HEK293 (cell line): Measurements from ENCODE around the gene DNAJB14.

ENCODE experiments used
- CTCF ChIA-PET: fragments of 350-600 bp; formaldehyde crosslinking; extraction: SDS; loops from one replicate; lab custom pipeline; 2021; ENCODE audit warnings: antibody characterized with exemption; lab: Yijun Ruan, JAX
- POLR2A ChIA-PET: fragments of 300-600 bp; formaldehyde crosslinking; extraction: SDS; loops from one replicate; lab custom pipeline; 2020; ENCODE audit warnings: antibody characterized with exemption, inconsistent platforms; lab: Yijun Ruan, JAX
- H3K27ac ChIP-seq: fragments of 200-500 bp; sonication (Bioruptor generic); 2 replicates; pipeline ENCODE4 v1.5.1; 2014; ENCODE audit warnings: low read depth, low read length, control low read depth, inconsistent platforms; ENCODE audit errors: extremely low read depth
- H3K36me3 ChIP-seq, 2 experiments: fragments of 200-500 bp in 1 of 2; sonication (Bioruptor generic) in 1 of 2; 1 replicate in 1 of 2; 2 replicates in 1 of 2; pipeline ENCODE4 v1.5.1; 2014 to 2017; ENCODE audit warnings: inconsistent platforms in 2 of 2, low read length in 2 of 2; ENCODE audit not compliant: control insufficient read depth in 2 of 2, insufficient read depth in 1 of 2
- H3K4me1 ChIP-seq: fragments of 200-500 bp; sonication (Bioruptor generic); 2 replicates; pipeline ENCODE4 v1.5.1; 2014; ENCODE audit warnings: mild to moderate bottlenecking, low read length, inconsistent platforms; ENCODE audit not compliant: control insufficient read depth, insufficient read depth
- H3K4me3 ChIP-seq: 2 replicates; pipeline ENCODE4 v1.5.1; 2011; ENCODE audit warnings: low read depth, mild to moderate bottlenecking, control low read depth, low read length, moderate library complexity
- H3K9me3 ChIP-seq: fragments of 200-500 bp; sonication (Bioruptor generic); 2 replicates; pipeline ENCODE4 v1.5.1; 2014; ENCODE audit warnings: low read depth, low read length, inconsistent platforms; ENCODE audit not compliant: control insufficient read depth, insufficient read depth
- BCL11B ChIP-seq: fragments of 450-650 bp; formaldehyde crosslinking; IDR thresholded peaks from 2 replicates; pipeline ENCODE4 v1.5.1; 2016; ENCODE audit warnings: low read depth, missing biosample characterization, missing genetic modification characterization
- GFI1B ChIP-seq: fragments of 450-650 bp; formaldehyde crosslinking; IDR thresholded peaks from 2 replicates; pipeline ENCODE4 v1.5.1; 2016; ENCODE audit warnings: missing biosample characterization, missing genetic modification characterization
- OSR2 ChIP-seq: fragments of 450-650 bp; formaldehyde crosslinking; IDR thresholded peaks from 2 replicates; pipeline ENCODE4 v1.5.1; 2016; ENCODE audit warnings: missing biosample characterization, missing genetic modification characterization
- PRDM4 ChIP-seq: fragments of 450-650 bp; formaldehyde crosslinking; IDR thresholded peaks from 2 replicates; pipeline ENCODE4 v1.5.1; 2017; ENCODE audit warnings: missing biosample characterization, missing genetic modification characterization
- SCRT1 ChIP-seq: fragments of 450-650 bp; formaldehyde crosslinking; IDR thresholded peaks from 2 replicates; pipeline ENCODE4 v1.5.1; 2016; ENCODE audit warnings: missing biosample characterization, missing genetic modification characterization, borderline replicate concordance
- SP3 ChIP-seq: fragments of 450-650 bp; formaldehyde crosslinking; IDR thresholded peaks from 2 replicates; pipeline ENCODE4 v1.5.1; 2016; ENCODE audit warnings: missing biosample characterization, missing genetic modification characterization
- WT1 ChIP-seq: fragments of 450-650 bp; formaldehyde crosslinking; IDR thresholded peaks from 2 replicates; pipeline ENCODE4 v1.5.1; 2016; ENCODE audit warnings: missing biosample characterization, missing genetic modification characterization
- ZBTB20 ChIP-seq: fragments of 450-650 bp; formaldehyde crosslinking; IDR thresholded peaks from 2 replicates; pipeline ENCODE4 v1.5.1; 2016; ENCODE audit warnings: missing biosample characterization, missing genetic modification characterization
- ZNF184 ChIP-seq: fragments of 450-650 bp; IDR thresholded peaks from 2 replicates; pipeline ENCODE4 v1.5.1; 2018; ENCODE audit warnings: missing biosample characterization, mild to moderate bottlenecking, missing genetic modification characterization
- ZNF266 ChIP-seq: fragments of 450-650 bp; formaldehyde crosslinking; IDR thresholded peaks from 2 replicates; pipeline ENCODE4 v1.5.1; 2016; ENCODE audit warnings: missing biosample characterization, missing genetic modification characterization, low read depth
- ZNF280C ChIP-seq: fragments of 450-650 bp; formaldehyde crosslinking; IDR thresholded peaks from 2 replicates; pipeline ENCODE4 v1.5.1; 2016; ENCODE audit warnings: missing biosample characterization, missing genetic modification characterization
- ZNF394 ChIP-seq: fragments of 450-650 bp; formaldehyde crosslinking; IDR thresholded peaks from 2 replicates; pipeline ENCODE4 v1.5.1; 2016; ENCODE audit warnings: missing biosample characterization, missing genetic modification characterization, mild to moderate bottlenecking, moderate library complexity, borderline replicate concordance
- ZNF398 ChIP-seq: fragments of 450-650 bp; formaldehyde crosslinking; IDR thresholded peaks from 2 replicates; pipeline ENCODE4 v1.5.1; 2017; ENCODE audit warnings: missing biosample characterization, missing genetic modification characterization
- ZNF426 ChIP-seq: fragments of 450-650 bp; formaldehyde crosslinking; IDR thresholded peaks from 2 replicates; pipeline ENCODE4 v1.5.1; 2017; ENCODE audit warnings: missing biosample characterization, missing genetic modification characterization, mild to moderate bottlenecking, inconsistent platforms, moderate library complexity
- ZNF518A ChIP-seq: fragments of 450-650 bp; formaldehyde crosslinking; conservative IDR thresholded peaks from 2 replicates; pipeline ENCODE4 v1.5.1; 2016; ENCODE audit warnings: low read depth, missing biosample characterization, missing genetic modification characterization
- ZNF621 ChIP-seq: fragments of 450-650 bp; formaldehyde crosslinking; IDR thresholded peaks from 2 replicates; pipeline ENCODE4 v1.5.1; 2017; ENCODE audit warnings: missing biosample characterization, missing genetic modification characterization
- ZNF624 ChIP-seq: fragments of 450-650 bp; formaldehyde crosslinking; IDR thresholded peaks from 2 replicates; pipeline ENCODE4 v1.5.1; 2017; ENCODE audit warnings: missing biosample characterization, missing genetic modification characterization
- ZNF629 ChIP-seq: fragments of 450-650 bp; formaldehyde crosslinking; IDR thresholded peaks from 2 replicates; pipeline ENCODE4 v1.5.1; 2017; ENCODE audit warnings: missing biosample characterization, missing genetic modification characterization
- ZNF658 ChIP-seq: fragments of 450-650 bp; formaldehyde crosslinking; IDR thresholded peaks from 2 replicates; pipeline ENCODE4; 2016; ENCODE audit warnings: missing biosample characterization, missing genetic modification characterization
- ZNF664 ChIP-seq: fragments of 450-650 bp; formaldehyde crosslinking; IDR thresholded peaks from 2 replicates; pipeline ENCODE4 v1.5.1; 2016; ENCODE audit warnings: missing biosample characterization, missing genetic modification characterization
- ZNF701 ChIP-seq: fragments of 450-650 bp; formaldehyde crosslinking; IDR thresholded peaks from 2 replicates; pipeline ENCODE4 v1.5.1; 2016; ENCODE audit warnings: missing biosample characterization, missing genetic modification characterization
- ZNF830 ChIP-seq: fragments of 450-650 bp; IDR thresholded peaks from 2 replicates; pipeline ENCODE4 v1.5.0; 2018; ENCODE audit warnings: missing biosample characterization, missing genetic modification characterization, low read depth, mild to moderate bottlenecking, moderate library complexity

Gene DNAJB14

GRCh38 chr4:99894161-99894997, 52.0 kb downstream of the DNAJB14 start, which contains the start of gene LAMTOR3 (continued):
- TF ChIP-seq ZNF518A (tag by site-specific recombination) (peak; percentile 99), ZNF426 (tag by site-specific recombination) (no peak), ZNF184 (no peak), WT1 (tag by site-specific recombination) (no peak), ZNF398 (tag by site-specific recombination) (no peak), ZNF621 (no peak), ZNF664 (tag by site-specific recombination) (no peak), ZBTB20 (tag by site-specific recombination) (peak; percentile 32; the same call in 1 of the 2 replicates), PRDM4 (tag by site-specific recombination) (no peak), ZNF830 (tag by site-specific recombination) (no peak), ZNF394 (tag by site-specific recombination) (no peak), ZNF280C (tag by site-specific recombination) (no peak)
- TF ChIP-seq, all 188 proteins: peak for 18

- no peaks in the 10 kb centered on the region for H3K9me3 ChIP-seq
- TF ChIP-seq ZNF629 (tag by site-specific recombination), result no peak
- TF ChIP-seq ZNF624 (tag by site-specific recombination), result no peak
- no peak for TF ChIP-seq ZNF266 (tag by site-specific recombination)
- TF ChIP-seq ZNF701 (tag by site-specific recombination), result no peak
- no peak for TF ChIP-seq ZNF658
- no peak for TF ChIP-seq SP3 (tag by site-specific recombination)
- TF ChIP-seq GFI1B (tag by site-specific recombination), result no peak
- TF ChIP-seq SCRT1, result no peak
- TF ChIP-seq BCL11B (tag by site-specific recombination), result no peak
- no peak for TF ChIP-seq OSR2 (tag by site-specific recombination)
- no peak overlapping the region for H3K27ac ChIP-seq
- ChIA-PET POLR2A (interaction anchor here (0.6 to 1.8 kb wide), 4 partner anchors 53 to 68 kb away, joined by 3 to 9 read pairs (median 6); partner anchors contain the start of genes DNAJB14 and H2AZ1), CTCF (no interaction called here)
- H3K4me1 ChIP-seq, result no peaks in the 10 kb centered on the region
- H3K4me3 ChIP-seq, result peak overlapping the region; percentile 45
- H3K36me3 ChIP-seq, result peaks cover 0 to 18% of the 10 kb centered on the region in 2 experiments; a peak in 1 of 3 replicates
Observed at GRCh38 chr4:99893839-99894160, 52.6 kb downstream of the DNAJB14 start.
